Measurements from ENCODE around the gene COL18A1. TPM values are rescaled to one million over a fixed set of nuclear protein-coding genes. Genes with fewer than 3 reads are reported as not detected.

The COL18A1 gene
- total RNA-seq, 1 experiment from 2014 or later = 676 TPM

GRCh38 chr21:45407629-45408247, 2.8 kb downstream of the COL18A1 start:
- DNase-seq (ENCODE audit: low read depth, low spot score) = no peak
- TF ChIP-seq TCF7L2 (IDR thresholded peaks at IDR 0.05; ENCODE audit: low read depth, low read length) (no peak), CTCF (IDR thresholded peaks at IDR 0.05) (no peak), REST (IDR thresholded peaks at IDR 0.05; ENCODE audit: insufficient read depth in 1 of 2, low read depth in 2 of 2, low read length in 1 of 2) (no peak), SIN3A (IDR thresholded peaks at IDR 0.05; ENCODE audit: borderline replicate concordance, insufficient read depth, low read depth, low read length) (no peak), POLR2AphosphoS5 (IDR thresholded peaks at IDR 0.05; ENCODE audit: low read depth, low read length) (no peak)
- Histone ChIP-seq H3K36me3 (ENCODE audit: control insufficient read depth, insufficient read depth, low read length) (no peaks in the 10 kb centered on the region; the same call in 1 of the 2 replicates), H3K4me1 (ENCODE audit: control insufficient read depth, insufficient read depth, low read length) (peaks cover 53% of the 10 kb centered on the region), H3K4me3 (ENCODE audit: low read depth in 2 of 2, low read length in 2 of 2) (peak overlapping the region; percentile 60 to 80), H3K9me3 (ENCODE audit: control insufficient read depth, insufficient read depth, low read depth, low read length) (no peaks in the 10 kb centered on the region), H3K27ac (ENCODE audit: low read length) (peak overlapping the region; percentile 96), H3K27me3 (ENCODE audit: control insufficient read depth, insufficient read depth, low read length) (no peaks in the 10 kb centered on the region)
- ChIA-PET CTCF (no interaction called here), POLR2A (no interaction called here)
- intact Hi-C loops (cut with micrococcal nuclease; ENCODE audit: unreplicated experiment) = loop anchor here (5.0 kb wide), 1 partner anchor 80 kb away; no protein-coding TSS in a partner anchor
- ATAC-seq = no peak
- BruUV-seq (replicated peaks) = no TSS peak
- in situ Hi-C loops (cut with HindIII; ENCODE audit: low pct_unique_long_range_greater_than_20kb, low sequenced_read_pairs) = no loop called here

GRCh38 chr21:45408271-45408791, 3.4 kb downstream of the COL18A1 start:
- ChIA-PET POLR2A (no interaction called here), CTCF (no interaction called here)
- no TSS peak for BruUV-seq (replicated peaks)
- DNase-seq (ENCODE audit: low read depth, low spot score) = no peak
- in situ Hi-C loops (cut with HindIII; ENCODE audit: low pct_unique_long_range_greater_than_20kb, low sequenced_read_pairs) = no loop called here
- TF ChIP-seq POLR2AphosphoS5 (IDR thresholded peaks at IDR 0.05; ENCODE audit: low read depth, low read length) = no peak
- TF ChIP-seq CTCF (IDR thresholded peaks at IDR 0.05) = no peak
- TF ChIP-seq TCF7L2 (IDR thresholded peaks at IDR 0.05; ENCODE audit: low read depth, low read length) = no peak
- TF ChIP-seq SIN3A (IDR thresholded peaks at IDR 0.05; ENCODE audit: borderline replicate concordance, insufficient read depth, low read depth, low read length) = no peak
- no peak for TF ChIP-seq REST (IDR thresholded peaks at IDR 0.05; ENCODE audit: insufficient read depth in 1 of 2, low read depth in 2 of 2, low read length in 1 of 2)
- Histone ChIP-seq H3K36me3 (ENCODE audit: control insufficient read depth, insufficient read depth, low read length) (no peaks in the 10 kb centered on the region; the same call in 1 of the 2 replicates), H3K4me3 (ENCODE audit: low read depth in 2 of 2, low read length in 2 of 2) (peak overlapping the region; percentile 60 to 80), H3K27ac (ENCODE audit: low read length) (peak overlapping the region; percentile 96), H3K4me1 (ENCODE audit: control insufficient read depth, insufficient read depth, low read length) (peaks cover 59% of the 10 kb centered on the region), H3K9me3 (ENCODE audit: control insufficient read depth, insufficient read depth, low read depth, low read length) (no peaks in the 10 kb centered on the region), H3K27me3 (ENCODE audit: control insufficient read depth, insufficient read depth, low read length) (no peaks in the 10 kb centered on the region)
- intact Hi-C loops (cut with micrococcal nuclease; ENCODE audit: unreplicated experiment) = loop anchor here (5.0 kb wide), 1 partner anchor 81 kb away; no protein-coding TSS in a partner anchor
- no peak for ATAC-seq

Measured in Panc1 (cell line).